Suprapubic skin (tissue), 4 donors: Measurements from ENCODE around the gene SH3BP5.

Experiments
- EP300 ChIP-seq: sonication (generic); formaldehyde crosslinking; IDR thresholded peaks from one replicate; pipeline ENCODE4 v1.6.1; 2017; ENCODE audit warnings: antibody characterized with exemption
- POLR2A ChIP-seq, 2 donors: fragments of 450-650 bp; IDR thresholded peaks; one replicate each; pipeline ENCODE4 v1.6.1; 2017; ENCODE audit warnings: antibody characterized with exemption in 2 of 2, mild to moderate bottlenecking in 2 of 2, moderate library complexity in 2 of 2
- POLR2AphosphoS5 ChIP-seq, 3 donors: sonication (generic); formaldehyde crosslinking; IDR thresholded peaks; one replicate each; pipeline ENCODE4 v1.6.1; 2017; ENCODE audit warnings: antibody characterized with exemption in 3 of 3
- TF ChIP-seq, protein P1 (sequence below), 2 donors: fragments of 200-600 bp in 1 of 2; fragments of 450-650 bp in 1 of 2; sonication (generic) in 1 of 2; IDR thresholded peaks; one replicate each; pipeline ENCODE4 v1.5.1; 2016 to 2019; ENCODE audit warnings: antibody characterized with exemption in 2 of 2, mild to moderate bottlenecking in 1 of 2, moderate library complexity in 1 of 2

DNA sequence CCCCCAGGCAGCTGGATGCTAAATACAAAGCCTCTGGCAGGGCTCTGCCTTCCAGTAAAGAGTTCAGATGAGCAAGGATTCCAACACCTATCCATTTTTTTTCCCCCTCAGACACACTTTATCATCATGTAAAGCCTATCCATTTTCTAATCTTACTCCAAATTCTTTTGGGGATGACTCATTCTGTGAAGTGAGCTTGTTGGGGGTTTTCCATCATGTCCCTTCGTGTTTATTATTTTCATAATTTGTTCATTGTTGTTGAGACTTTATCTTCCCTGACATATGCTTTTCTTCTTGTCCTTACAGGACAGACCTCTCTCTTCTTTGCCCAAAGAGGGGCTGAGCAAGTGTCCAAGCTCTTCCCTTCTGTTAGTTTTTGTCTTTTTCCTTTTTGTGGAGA lies 34.7 kb upstream of the SH3BP5 start:
- TF ChIP-seq, protein P1, sequence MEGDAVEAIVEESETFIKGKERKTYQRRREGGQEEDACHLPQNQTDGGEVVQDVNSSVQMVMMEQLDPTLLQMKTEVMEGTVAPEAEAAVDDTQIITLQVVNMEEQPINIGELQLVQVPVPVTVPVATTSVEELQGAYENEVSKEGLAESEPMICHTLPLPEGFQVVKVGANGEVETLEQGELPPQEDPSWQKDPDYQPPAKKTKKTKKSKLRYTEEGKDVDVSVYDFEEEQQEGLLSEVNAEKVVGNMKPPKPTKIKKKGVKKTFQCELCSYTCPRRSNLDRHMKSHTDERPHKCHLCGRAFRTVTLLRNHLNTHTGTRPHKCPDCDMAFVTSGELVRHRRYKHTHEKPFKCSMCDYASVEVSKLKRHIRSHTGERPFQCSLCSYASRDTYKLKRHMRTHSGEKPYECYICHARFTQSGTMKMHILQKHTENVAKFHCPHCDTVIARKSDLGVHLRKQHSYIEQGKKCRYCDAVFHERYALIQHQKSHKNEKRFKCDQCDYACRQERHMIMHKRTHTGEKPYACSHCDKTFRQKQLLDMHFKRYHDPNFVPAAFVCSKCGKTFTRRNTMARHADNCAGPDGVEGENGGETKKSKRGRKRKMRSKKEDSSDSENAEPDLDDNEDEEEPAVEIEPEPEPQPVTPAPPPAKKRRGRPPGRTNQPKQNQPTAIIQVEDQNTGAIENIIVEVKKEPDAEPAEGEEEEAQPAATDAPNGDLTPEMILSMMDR (IDR thresholded peaks at IDR 0.05) = no peak
- no peak for TF ChIP-seq POLR2AphosphoS5 (IDR thresholded peaks at IDR 0.05)
- no peak for TF ChIP-seq POLR2A (IDR thresholded peaks at IDR 0.05)
- TF ChIP-seq EP300 = no peak
